Left ventricle myocardium superior (tissue), 1 donor: Measurements from ENCODE around the gene NIFK. TPM values are rescaled to one million over a fixed set of nuclear protein-coding genes. Genes with fewer than 3 reads are reported as not detected.
A peak's percentile ranks its signal among the peaks of the same experiment; 100 is the strongest.
"Not testable (repeated sequence)": the region's sequence is repeated elsewhere in the genome, so short reads cannot be mapped to it uniquely, and the experiment has no call there.

Source experiments
- ATAC-seq: fragments of 200-7000 bp; cut with Tn5 transposase; one replicate; pipeline ENCODE4 v1.9.1; 2020; ENCODE audit warnings: mild to moderate bottlenecking, moderate library complexity
- DNase-seq: peaks from one replicate; pipeline ENCODE4 v3.0.0-alpha.2; 2020
- intact Hi-C: fragments of 100-400 bp; cut with micrococcal nuclease; formaldehyde crosslinking; loops from one replicate; pipeline ENCODE4 v1.11.0; 2022
- total RNA-seq: library from RNA; stranded (reverse); fragmentation: NEBNext Ultra II Directional; extraction: Animal tissue kit (Norgen Biotek cat#: 25700); gene quantifications from one replicate; pipeline ENCODE4 v1.2.1, GENCODE V29; 2021
- donor health status: DM: no; HTN: yes; CAD: no; lungs with severe emphysema.

Gene NIFK
- total RNA-seq, 1 donor from 2014 or later = 20.7 TPM

- no peak for DNase-seq
- intact Hi-C loops = no loop called here
- no peak for ATAC-seq
Measured at GRCh38 chr2:121736140-121736461, 574 bp downstream of the NIFK start.

- no peak for ATAC-seq
- intact Hi-C loops = no loop called here
- DNase-seq = no peak
Measured at GRCh38 chr2:121735518-121736074, 1.1 kb downstream of the NIFK start.

GRCh38 chr2:121734544-121734943, 2.1 kb downstream of the NIFK start:
- intact Hi-C loops, ATAC-seq, DNase-seq: not testable (repeated sequence)

- DNase-seq (no peak), ATAC-seq (no peak)
- intact Hi-C loops = no loop called here
Measured at GRCh38 chr2:121731366-121731765, 5.3 kb downstream of the NIFK start.

GRCh38 chr2:121727950-121728349, 8.7 kb downstream of the NIFK start:
- intact Hi-C loops = no loop called here
- DNase-seq (no peak), ATAC-seq (no peak)

DNA sequence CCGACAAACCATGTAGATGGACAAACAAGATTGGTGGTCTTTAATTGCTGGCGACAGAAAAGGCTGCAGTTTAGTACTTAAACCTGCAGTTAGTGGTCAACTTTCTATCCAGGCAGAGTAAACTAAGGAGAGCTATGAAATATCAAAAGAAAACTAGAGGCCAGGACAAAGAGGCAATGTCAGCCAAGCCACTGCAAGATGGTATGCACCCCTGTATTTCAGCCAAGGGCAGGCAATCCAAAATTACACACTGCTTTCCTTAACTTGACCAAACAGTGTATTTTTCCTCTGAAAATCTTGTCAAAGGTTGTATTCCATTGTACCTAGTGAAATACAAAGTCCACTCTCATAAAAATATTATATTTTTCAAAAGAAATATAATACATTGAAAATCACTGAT, 9.3 kb downstream of the NIFK start:
- ATAC-seq (peak; percentile 42), DNase-seq (no peak)
- intact Hi-C loops = no loop called here

- no peak for ATAC-seq
- intact Hi-C loops = no loop called here
- no peak for DNase-seq
Measured at GRCh38 chr2:121723316-121723715, 13.4 kb downstream of the NIFK start.

DNA sequence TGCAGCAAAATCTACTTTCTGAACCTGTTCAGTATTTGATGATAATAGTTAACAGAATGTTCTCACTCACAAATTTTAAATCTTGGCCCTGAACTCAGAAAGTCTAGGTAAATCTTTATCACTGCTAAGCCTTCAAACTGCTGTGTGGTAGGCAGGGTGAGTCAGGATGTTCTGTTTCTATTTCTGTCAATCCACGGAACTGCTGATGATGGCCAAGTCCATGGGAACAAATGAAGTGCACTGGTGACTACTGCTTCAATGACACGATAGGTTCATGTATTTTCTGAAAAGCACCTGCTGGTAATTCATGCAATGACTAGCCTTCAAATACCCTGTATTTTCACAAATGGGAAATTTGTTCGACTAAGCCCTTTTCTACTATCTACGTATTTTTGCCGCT, 14.2 kb downstream of the NIFK start:
- intact Hi-C loops = no loop called here
- DNase-seq (no peak), ATAC-seq (peak; percentile 78)

DNA sequence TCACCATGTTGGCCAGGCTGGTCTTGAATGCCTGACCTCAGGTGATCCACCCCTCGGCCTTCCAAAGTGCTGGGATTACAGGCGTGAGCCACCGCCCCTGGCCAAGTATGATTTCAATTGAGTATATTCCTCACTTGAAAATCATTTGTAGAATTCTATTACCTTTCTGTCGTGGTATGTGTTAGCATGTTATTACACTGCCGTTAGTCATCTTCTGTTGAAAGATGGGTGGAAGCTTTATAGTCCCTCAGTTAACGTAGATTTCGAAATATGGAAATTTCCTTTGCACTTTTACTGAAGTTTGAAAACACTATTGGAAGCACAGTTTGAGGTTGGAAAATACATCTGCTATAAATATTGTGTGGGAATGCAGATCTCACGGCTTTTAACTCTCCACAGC, 14.7 kb downstream of the NIFK start:
- ATAC-seq = no peak
- DNase-seq = no peak
- intact Hi-C loops = no loop called here

- no peak for DNase-seq
- no peak for ATAC-seq
- intact Hi-C loops = loop anchor here (5.0 to 10.0 kb wide), 2 partner anchors 185 to 313 kb away; partner anchors contain the start of gene RNU4ATAC
Measured at GRCh38 chr2:121717529-121717928, 19.1 kb downstream of the NIFK start.

DNA sequence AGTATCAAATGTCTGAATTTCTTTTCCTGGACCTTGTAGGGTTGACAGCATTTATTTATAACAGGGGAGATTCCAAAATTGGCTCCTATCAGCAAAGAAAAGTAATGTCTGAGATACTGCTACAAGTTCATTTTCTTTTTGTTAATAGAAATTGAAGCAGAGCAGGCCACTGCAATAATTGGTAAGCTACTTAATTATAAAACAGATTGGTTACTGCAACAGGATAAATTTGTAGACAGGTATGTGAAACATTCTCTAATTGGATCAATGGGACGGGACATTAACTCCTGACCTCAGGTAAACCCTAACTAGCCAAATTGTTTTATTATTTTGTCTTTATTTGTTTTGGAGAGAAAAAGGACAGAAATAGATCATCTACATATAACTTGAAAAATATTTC, 20.5 kb downstream of the NIFK start:
- intact Hi-C loops = loop anchor here (5.0 to 10.0 kb wide), 2 partner anchors 184 to 311 kb away; partner anchors contain the start of gene RNU4ATAC
- DNase-seq (no peak), ATAC-seq (no peak)

DNA sequence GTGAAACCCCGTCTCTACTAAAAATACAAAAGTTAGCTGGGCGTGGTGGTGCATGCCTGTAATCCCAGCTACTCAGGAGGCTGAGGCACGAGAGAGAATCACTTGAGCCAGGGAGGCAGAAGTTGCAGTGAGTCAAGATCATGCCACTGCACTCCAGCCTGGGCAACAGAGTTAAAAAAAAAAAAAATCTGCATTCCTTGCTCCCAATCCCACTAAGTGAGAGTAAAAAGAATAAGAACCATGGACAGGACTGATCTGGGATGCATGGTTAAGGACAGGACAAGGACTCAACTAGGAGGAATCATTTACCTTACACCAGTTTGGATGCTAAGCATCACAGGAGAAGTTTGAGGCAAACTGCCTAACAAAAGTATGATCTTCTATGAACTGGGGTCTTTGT, 25.2 kb downstream of the NIFK start:
- intact Hi-C loops = loop anchor here (10.0 kb wide), 1 partner anchor 307 kb away; no protein-coding TSS in a partner anchor

DNA sequence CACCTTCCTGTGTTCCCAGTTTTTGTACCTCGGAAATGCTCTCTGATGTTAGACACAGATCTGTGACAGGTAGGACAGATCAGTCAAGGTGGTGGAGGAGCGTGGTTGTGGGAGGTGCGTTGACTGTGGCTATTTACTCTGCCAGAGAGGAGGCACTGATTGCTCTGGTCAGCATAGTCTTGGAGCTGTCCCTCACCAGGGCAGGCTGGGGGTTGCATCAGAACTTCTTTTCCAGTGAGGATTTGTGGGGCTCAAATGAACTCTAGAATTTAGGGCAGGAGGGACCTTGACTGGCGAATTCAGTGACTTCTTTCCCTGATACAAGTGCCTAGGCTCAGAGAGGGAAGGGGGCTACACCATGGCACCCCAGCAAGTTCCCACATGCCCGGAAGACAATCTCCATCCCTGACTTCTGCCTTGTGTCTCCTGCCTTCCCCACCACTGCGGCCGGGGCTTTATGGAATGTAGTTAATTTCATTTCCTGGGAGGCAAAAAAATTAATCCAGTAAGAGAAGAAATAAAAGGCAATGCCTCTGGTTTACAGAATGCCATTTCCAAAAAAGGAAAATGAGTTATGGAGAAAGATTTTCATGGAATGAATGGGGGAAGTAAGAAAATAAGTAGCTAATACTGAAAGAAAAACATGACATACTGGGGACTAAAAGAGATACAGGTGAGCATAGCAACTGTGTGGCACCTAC, 26.1 kb downstream of the NIFK start:
- intact Hi-C loops = loop anchor here (10.0 kb wide), 1 partner anchor 306 kb away; no protein-coding TSS in a partner anchor
- no peak for DNase-seq
- ATAC-seq = no peak

More for the DNA sequence above, 25.2 kb downstream of the NIFK start:
- not testable (repeated sequence) for ATAC-seq, DNase-seq

DNA sequence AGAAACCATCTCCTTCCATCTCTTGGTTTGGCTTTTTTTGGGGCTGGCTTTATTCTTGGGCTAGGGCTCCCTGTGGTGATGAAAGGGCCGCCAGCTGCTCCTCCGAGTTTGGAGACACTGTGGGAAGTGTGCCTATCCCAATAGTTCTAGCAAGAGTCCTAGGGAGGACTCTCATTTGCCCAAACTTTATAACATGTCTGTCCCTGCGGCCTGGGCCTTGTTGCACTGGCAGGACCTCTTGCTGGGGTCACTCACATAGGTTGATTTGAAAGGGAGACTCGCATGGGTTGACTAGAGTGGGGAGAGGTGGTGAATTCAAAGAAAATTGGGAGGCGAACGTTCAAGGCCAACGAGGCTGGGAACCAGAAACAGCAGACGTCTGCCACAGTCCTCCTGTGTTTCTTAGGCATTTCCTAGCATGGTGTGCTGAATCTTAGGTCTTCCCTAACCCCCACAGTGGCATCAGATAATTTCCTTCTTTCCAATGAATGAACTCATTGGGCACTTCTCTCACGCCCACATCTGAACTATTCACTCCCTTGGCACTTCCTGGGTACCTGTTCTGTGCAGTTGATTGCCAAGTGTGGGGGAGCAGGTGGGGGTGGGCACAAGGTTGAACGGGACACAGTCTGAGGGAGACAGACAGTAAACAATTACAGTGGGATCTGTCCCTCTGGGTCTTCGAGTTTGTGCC, 26.8 kb downstream of the NIFK start:
- intact Hi-C loops = loop anchor here (10.0 kb wide), 1 partner anchor 305 kb away; no protein-coding TSS in a partner anchor
- DNase-seq (no peak), ATAC-seq (no peak)

DNA sequence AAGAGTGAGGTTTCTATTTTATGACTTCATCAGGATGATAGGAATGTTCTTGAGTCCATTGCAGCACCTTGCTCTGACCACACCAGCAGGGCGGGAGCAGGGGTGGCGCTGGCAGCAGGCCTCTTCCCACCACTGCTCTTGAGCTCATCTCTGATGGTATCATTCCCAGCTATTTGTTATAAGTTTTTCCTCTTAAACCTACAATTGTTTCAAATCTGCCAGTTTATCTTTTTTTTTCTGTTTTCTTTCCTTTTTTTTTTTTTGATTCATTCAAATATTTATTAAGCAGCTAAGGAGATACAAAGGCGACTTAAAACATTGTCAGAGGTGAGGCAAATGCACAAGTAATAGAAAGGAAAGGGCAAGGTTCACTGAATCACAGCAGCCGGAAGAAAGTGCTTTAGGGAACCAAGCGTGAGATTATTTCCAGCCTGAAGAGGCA, 28.7 kb downstream of the NIFK start:
- intact Hi-C loops = no loop called here
- no peak for ATAC-seq

GRCh38 chr2:121707344-121707919, 29.2 kb downstream of the NIFK start:
- ATAC-seq (no peak), DNase-seq (no peak)
- intact Hi-C loops = no loop called here

More for the DNA sequence above, 28.7 kb downstream of the NIFK start:
- no peak for DNase-seq

DNA sequence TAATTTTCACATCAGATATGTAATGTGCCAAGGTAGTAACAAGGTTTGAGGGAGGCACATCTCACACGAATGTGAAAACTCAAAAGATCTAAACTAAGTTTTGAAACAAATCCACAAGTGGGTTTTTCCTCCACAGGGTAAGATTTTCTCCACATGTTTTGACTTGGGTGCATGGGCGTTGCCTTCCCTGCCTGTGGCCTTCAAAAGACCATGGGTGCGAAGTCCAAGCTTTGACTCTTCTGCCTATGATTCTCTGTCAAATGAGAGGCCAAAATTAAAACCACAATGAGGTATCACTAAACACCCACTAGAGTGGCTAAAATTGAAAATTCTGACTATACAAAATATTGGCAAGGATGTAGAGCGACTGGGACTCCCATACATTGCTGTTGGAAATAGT, 30.7 kb downstream of the NIFK start:
- no peak for ATAC-seq
- intact Hi-C loops = no loop called here
- DNase-seq = no peak

DNA sequence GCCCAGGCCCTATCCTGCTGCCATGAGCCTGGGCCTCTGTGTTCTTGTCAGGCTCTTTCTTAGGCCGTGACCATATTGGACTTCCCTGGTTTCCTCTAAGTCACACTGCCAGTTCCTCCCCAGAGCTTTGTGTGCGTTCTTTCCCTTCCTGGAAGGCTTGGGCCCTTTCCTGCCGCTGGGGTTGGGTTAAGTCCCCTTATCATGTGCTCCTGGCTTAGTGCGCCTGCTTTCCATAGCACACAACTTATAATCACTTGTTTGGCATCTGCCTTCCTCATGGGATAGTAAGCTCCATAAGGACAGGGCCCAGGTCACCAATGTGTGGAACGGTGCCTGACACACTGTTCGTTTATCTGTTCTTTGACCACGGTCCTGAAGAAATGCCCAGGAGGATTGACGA, 31.3 kb downstream of the NIFK start:
- DNase-seq (no peak), ATAC-seq (no peak)
- intact Hi-C loops = no loop called here

- intact Hi-C loops = not testable (repeated sequence)
Measured at GRCh38 chr2:121701761-121702160, 34.9 kb downstream of the NIFK start.

More at GRCh38 chr2:121701761-121702160, 34.9 kb downstream of the NIFK start:
- not testable (repeated sequence) for DNase-seq, ATAC-seq
